ENCODE results near the gene TTC9. TPM values are rescaled to one million over a fixed set of nuclear protein-coding genes. Genes with fewer than 3 reads are reported as not detected.

The TTC9 gene
- total and polyA plus RNA-seq, 9 of the 15 experiments (the other 6 are each of a cell fraction or from before 2014, with no cell fraction given): 0.07 TPM; not detected in 8

DNA sequence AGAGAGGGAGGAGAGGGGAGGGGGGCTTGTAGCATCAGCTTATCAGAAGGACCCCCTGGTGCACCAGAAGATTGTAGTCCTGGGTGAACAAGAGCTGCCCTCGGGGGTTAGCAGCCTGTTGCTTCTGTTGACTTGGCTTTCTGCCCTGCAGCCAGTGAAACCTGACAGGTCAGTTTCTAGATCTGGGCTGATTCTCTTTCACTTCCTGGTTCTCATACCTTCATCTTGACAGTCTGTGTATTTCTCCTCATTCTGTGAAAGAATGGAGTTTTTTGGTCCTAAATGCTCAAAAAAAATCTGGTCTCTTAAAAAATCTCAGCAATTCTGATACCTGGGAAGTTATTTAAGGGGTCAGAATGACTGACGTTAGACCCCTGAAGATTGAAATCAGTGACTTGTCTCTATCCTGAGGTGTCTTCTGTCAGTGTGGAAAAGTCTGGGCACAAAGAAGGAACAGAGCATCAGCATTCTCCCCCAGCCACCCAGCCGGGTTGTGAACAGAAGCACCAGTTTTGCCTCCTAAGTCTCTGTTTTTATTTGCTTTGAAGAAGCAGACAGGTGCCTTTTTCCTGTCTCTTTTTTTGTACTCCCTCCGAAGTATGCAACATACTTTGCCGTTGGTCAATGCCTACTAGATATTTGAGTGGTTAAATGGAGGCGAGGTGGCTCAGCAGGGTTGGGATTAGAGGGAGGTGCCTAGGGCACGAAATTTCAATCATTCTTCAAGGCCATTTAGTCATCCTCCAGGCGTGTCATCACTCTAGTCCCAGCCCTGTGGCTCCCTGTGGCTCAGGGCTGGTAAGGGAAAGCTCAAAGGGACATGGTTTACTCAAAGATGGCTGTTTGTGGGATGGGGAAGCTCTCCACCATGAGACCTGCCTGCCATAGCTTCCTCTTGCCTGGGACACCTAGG is 24.0 kb downstream of the TTC9 start (continued):
- TF ChIP-seq, protein P1, sequence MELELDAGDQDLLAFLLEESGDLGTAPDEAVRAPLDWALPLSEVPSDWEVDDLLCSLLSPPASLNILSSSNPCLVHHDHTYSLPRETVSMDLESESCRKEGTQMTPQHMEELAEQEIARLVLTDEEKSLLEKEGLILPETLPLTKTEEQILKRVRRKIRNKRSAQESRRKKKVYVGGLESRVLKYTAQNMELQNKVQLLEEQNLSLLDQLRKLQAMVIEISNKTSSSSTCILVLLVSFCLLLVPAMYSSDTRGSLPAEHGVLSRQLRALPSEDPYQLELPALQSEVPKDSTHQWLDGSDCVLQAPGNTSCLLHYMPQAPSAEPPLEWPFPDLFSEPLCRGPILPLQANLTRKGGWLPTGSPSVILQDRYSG (tag; conservative IDR thresholded peaks at IDR 0.05; ENCODE audit: low read depth): no peak
- TF ChIP-seq RB1 (IDR thresholded peaks at IDR 0.05; ENCODE audit: low read depth) (no peak), STAG1 (CRISPR knock-in tag; IDR thresholded peaks at IDR 0.05; ENCODE audit: borderline replicate concordance) (no peak)

DNA sequence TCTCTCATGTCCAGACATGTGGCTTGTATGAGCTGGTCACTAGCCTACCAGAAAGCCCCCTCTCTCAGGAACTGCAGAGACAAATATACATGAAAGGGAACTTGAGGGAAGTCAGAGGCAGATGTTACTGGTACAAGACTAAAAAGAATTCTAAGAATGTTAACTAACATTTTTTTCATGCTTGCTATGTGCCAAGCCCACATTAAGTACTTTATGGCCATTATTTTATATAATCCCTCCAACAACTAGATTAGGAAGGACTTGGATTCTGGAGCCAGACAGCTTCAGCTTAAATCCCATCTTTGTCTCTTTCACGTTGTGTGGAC is 24.6 kb downstream of the TTC9 start:
- no TSS peak for BruUV-seq (replicated peaks)
- H3K4me3 ChIP-seq: no peak overlapping the region
- H2AFZ ChIP-seq (ENCODE audit: low read depth, low read length): no peak overlapping the region
- TF ChIP-seq EGR1 (conservative IDR thresholded peaks at IDR 0.05): no peak
- no peak for TF ChIP-seq ZNF133 (CRISPR knock-in tag; IDR thresholded peaks at IDR 0.05)
- TF ChIP-seq, protein P2, sequence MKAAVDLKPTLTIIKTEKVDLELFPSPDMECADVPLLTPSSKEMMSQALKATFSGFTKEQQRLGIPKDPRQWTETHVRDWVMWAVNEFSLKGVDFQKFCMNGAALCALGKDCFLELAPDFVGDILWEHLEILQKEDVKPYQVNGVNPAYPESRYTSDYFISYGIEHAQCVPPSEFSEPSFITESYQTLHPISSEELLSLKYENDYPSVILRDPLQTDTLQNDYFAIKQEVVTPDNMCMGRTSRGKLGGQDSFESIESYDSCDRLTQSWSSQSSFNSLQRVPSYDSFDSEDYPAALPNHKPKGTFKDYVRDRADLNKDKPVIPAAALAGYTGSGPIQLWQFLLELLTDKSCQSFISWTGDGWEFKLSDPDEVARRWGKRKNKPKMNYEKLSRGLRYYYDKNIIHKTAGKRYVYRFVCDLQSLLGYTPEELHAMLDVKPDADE (conservative IDR thresholded peaks at IDR 0.05; ENCODE audit: control insufficient read depth, low read depth, low read length): no peak
- TF ChIP-seq, protein P3, sequence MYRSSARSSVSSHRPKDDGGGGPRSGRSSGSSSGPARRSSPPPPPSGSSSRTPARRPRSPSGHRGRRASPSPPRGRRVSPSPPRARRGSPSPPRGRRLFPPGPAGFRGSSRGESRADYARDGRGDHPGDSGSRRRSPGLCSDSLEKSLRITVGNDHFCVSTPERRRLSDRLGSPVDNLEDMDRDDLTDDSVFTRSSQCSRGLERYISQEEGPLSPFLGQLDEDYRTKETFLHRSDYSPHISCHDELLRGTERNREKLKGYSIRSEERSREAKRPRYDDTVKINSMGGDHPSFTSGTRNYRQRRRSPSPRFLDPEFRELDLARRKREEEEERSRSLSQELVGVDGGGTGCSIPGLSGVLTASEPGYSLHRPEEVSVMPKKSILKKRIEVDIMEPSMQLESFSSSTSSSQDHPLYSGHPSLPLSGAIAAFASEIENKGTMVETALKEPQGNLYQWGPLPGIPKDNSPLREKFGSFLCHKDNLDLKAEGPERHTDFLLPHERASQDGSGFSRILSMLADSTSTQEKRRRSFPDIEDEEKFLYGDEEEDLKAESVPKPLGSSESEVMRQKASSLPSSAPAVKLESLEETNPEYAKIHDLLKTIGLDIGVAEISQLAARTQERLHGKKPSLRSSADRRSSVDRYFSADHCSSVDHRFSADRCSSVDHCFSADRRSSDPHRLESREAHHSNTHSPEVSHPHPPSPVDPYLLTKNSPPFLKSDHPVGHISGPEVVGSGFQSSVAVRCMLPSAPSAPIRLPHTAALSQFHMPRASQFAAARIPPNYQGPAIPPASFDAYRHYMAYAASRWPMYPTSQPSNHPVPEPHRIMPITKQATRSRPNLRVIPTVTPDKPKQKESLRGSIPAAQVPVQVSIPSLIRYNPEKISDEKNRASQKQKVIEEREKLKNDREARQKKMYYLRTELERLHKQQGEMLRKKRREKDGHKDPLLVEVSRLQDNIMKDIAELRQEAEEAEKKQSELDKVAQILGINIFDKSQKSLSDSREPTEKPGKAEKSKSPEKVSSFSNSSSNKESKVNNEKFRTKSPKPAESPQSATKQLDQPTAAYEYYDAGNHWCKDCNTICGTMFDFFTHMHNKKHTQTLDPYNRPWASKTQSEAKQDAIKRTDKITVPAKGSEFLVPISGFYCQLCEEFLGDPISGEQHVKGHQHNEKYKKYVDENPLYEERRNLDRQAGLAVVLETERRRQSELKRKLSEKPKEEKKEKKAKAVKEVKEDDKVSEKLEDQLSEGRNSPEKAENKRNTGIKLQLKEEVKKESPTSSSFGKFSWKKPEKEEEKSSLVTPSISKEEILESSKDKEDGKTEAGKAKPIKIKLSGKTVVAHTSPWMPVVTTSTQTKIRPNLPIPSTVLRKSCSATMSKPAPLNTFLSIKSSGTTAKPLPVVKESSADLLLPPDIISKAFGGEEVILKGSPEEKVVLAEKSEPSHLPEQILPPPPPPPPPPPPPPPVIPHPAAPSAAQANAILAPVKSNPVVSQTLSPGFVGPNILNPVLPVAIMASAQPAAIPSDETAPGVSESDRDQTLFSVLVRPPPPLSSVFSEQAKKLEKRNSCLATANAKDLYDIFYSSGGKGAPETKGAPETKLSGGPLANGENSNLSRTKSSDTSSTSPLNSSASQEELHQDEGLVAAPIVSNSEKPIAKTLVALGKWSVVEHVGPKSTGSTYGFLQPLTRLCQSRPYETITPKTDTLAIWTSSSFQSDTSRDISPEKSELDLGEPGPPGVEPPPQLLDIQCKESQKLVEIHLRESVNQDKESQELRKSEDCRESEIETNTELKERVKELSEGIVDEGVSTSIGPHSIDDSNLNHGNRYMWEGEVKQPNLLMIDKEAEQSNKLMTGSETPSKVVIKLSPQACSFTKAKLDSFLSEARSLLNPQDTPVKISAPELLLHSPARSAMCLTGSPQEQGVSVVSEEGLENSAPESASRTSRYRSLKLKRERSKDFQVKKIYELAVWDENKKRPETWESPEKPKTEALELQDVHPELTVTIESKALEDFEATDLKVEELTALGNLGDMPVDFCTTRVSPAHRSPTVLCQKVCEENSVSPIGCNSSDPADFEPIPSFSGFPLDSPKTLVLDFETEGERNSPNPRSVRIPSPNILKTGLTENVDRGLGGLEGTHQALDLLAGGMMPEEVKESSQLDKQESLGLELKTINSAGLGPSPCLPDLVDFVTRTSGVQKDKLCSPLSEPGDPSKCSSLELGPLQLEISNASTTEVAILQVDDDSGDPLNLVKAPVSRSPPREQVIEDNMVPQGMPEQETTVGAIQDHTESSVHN (IDR thresholded peaks at IDR 0.05; ENCODE audit: borderline replicate concordance in 1 of 2, low read depth in 1 of 2): no peak

More for the DNA sequence above, 24.6 kb downstream of the TTC9 start:
- no peaks in the 10 kb centered on the region for H3K79me2 ChIP-seq (ENCODE audit: control insufficient read depth, insufficient read depth, low read length)
- no peak overlapping the region for H3K27ac ChIP-seq (ENCODE audit: extremely low read depth, low read depth, low read length)
- ATAC-seq: no peak
- no peak overlapping the region for H3K4me2 ChIP-seq (ENCODE audit: insufficient read depth, low read length)
- no peaks in the 10 kb centered on the region for H4K20me1 ChIP-seq (replicated peaks; ENCODE audit: control insufficient read depth, insufficient read depth, low read length)
- H3K9me3 ChIP-seq (replicated peaks; ENCODE audit: control insufficient read depth, insufficient read depth, low read depth, low read length): no peaks in the 10 kb centered on the region
- WGBS (ENCODE audit: insufficient coverage, low coverage, missing lambda C conversion rate): 0% methylated on average over 1 of the region's 1 CpG
- H3K9me1 ChIP-seq (ENCODE audit: control insufficient read depth, insufficient read depth, low read length): no peaks in the 10 kb centered on the region
- DNase-seq (ENCODE audit: extremely low read depth in 1 of 4, low spot score in 3 of 4): no peak
- POLR2A ChIA-PET: no interaction called here
- H3K27me3 ChIP-seq (ENCODE audit: control insufficient read depth in 2 of 2, insufficient read depth in 2 of 2, low read length in 2 of 2): peaks cover 0 to 9% of the 10 kb centered on the region in 2 experiments; a peak in 1 of 5 replicates
- intact Hi-C loops (cut with micrococcal nuclease): no loop called here
- in situ Hi-C loops (cut with MboI): no loop called here
- CTCF ChIA-PET (ENCODE audit: low intra/inter-chr PET ratio): no interaction called here
- H3K9ac ChIP-seq (ENCODE audit: insufficient read depth in 1 of 2, low read depth in 2 of 2, low read length in 2 of 2): no peak overlapping the region
- H3K36me3 ChIP-seq (ENCODE audit: control insufficient read depth, insufficient read depth, low read length): no peaks in the 10 kb centered on the region
- H3K4me1 ChIP-seq (replicated peaks in 1 of 2; ENCODE audit: control insufficient read depth in 2 of 2, insufficient read depth in 2 of 2, low read length in 2 of 2): no peaks in the 10 kb centered on the region
- FAIRE-seq: no peak
